Type B pancreatic cell (in vitro differentiated cells): Measurements from ENCODE around the gene ZDBF2. TPM values are rescaled to one million over a fixed set of nuclear protein-coding genes. Genes with fewer than 3 reads are reported as not detected.
"Not testable (repeated sequence)": the region's sequence is repeated elsewhere in the genome, so short reads cannot be mapped to it uniquely, and the experiment has no call there.

Source experiments
- DNase-seq: peaks from one replicate; pipeline ENCODE4 v3.0.0; 2021; ENCODE audit warnings: mixed read lengths; ENCODE audit not compliant: unreplicated experiment; ENCODE audit errors: extremely low spot score
- H3K27ac Mint-ChIP-seq: 2 replicates; pipeline ENCODE4 v1.8.0; 2021; ENCODE audit warnings: mild to moderate bottlenecking, mixed read lengths
- H3K27me3 Mint-ChIP-seq: 2 replicates; pipeline ENCODE4 v1.8.0; 2021; ENCODE audit warnings: mixed read lengths
- H3K36me3 Mint-ChIP-seq: 2 replicates; pipeline ENCODE4 v1.8.0; 2021; ENCODE audit warnings: mixed read lengths
- H3K4me1 Mint-ChIP-seq: one replicate; pipeline ENCODE4 v1.8.0; 2021; ENCODE audit warnings: mixed read lengths; ENCODE audit not compliant: unreplicated experiment
- H3K4me3 Mint-ChIP-seq: 2 replicates; pipeline ENCODE4 v1.8.0; 2021; ENCODE audit warnings: mild to moderate bottlenecking, mixed read lengths
- H3K9me3 Mint-ChIP-seq: 2 replicates; pipeline ENCODE4 v1.8.0; 2021; ENCODE audit warnings: mixed read lengths
- total RNA-seq: library from RNA; stranded (reverse); gene quantifications from 2 replicates; pipeline ENCODE4 v1.2.1, GENCODE V29; 2021; ENCODE audit warnings: low replicate concordance
- TF ChIP-seq, protein P1 (sequence below): fragments of 200-600 bp; sonication (generic); conservative IDR thresholded peaks from 2 replicates; pipeline ENCODE4 v1.5.0; 2021; ENCODE audit warnings: antibody characterized with exemption, mild to moderate bottlenecking

The ZDBF2 gene
- total RNA-seq, 1 donor from 2014 or later: 35.1 TPM

DNA sequence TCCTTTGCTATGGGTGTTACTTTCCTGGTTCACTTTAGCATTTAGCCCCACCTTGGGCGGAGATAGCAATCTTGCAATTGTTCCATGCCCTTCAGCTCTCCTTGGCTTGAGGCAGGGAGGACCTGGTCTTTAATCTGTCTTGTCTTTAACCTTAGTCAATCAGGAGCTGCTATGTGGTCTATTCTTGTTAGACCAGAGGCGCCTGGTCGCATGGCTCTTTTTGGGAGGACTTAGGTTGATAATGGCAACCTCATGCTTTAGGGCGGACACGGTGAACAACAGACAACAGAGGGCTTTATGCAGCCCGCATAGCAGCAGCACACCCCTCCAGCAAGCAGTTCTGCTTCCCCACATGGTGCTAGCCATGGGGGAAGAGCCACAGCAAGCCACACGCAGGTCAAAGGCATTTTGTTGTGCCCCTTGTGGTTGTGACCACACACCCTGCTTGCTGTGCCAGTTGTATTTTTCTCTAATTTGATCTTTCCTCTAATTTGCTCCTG, 17.7 kb upstream of the ZDBF2 start:
- no peaks in the 10 kb centered on the region for H3K36me3 Mint-ChIP-seq
- H3K4me1 Mint-ChIP-seq: peaks cover 17% of the 10 kb centered on the region
- no peak overlapping the region for H3K4me3 Mint-ChIP-seq
- H3K27ac Mint-ChIP-seq: no peak overlapping the region
- TF ChIP-seq, protein P1, sequence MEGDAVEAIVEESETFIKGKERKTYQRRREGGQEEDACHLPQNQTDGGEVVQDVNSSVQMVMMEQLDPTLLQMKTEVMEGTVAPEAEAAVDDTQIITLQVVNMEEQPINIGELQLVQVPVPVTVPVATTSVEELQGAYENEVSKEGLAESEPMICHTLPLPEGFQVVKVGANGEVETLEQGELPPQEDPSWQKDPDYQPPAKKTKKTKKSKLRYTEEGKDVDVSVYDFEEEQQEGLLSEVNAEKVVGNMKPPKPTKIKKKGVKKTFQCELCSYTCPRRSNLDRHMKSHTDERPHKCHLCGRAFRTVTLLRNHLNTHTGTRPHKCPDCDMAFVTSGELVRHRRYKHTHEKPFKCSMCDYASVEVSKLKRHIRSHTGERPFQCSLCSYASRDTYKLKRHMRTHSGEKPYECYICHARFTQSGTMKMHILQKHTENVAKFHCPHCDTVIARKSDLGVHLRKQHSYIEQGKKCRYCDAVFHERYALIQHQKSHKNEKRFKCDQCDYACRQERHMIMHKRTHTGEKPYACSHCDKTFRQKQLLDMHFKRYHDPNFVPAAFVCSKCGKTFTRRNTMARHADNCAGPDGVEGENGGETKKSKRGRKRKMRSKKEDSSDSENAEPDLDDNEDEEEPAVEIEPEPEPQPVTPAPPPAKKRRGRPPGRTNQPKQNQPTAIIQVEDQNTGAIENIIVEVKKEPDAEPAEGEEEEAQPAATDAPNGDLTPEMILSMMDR: no peak
- peaks cover 5% of the 10 kb centered on the region for H3K27me3 Mint-ChIP-seq
- DNase-seq: no peak
- no peaks in the 10 kb centered on the region for H3K9me3 Mint-ChIP-seq

DNA sequence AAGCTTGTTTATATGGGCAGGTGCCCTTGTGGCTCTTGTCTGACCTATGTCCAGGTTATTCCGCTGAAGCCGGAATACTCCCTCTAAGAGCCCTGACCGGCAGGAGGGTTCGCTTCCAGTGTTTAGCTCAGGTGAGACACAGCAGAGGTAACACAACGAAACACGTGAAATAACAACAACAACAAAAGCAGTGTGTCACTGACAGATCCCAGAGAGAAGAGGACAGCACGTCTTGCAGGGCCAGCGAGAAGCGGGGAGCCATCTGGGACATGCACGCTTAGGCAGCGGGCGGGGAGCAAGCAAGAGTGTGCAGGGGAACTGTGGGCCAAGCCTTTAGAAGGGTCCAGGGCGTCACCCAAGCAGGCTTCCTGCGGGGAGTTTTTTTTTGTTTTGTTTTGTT, 17.1 kb upstream of the ZDBF2 start:
- TF ChIP-seq, protein P1: no peak
- DNase-seq: no peak
- H3K4me3 Mint-ChIP-seq: no peak overlapping the region
- H3K27ac Mint-ChIP-seq: no peak overlapping the region
- H3K9me3 Mint-ChIP-seq: no peaks in the 10 kb centered on the region
- H3K36me3 Mint-ChIP-seq: no peaks in the 10 kb centered on the region
- peaks cover 5% of the 10 kb centered on the region for H3K27me3 Mint-ChIP-seq
- peaks cover 17% of the 10 kb centered on the region for H3K4me1 Mint-ChIP-seq

DNA sequence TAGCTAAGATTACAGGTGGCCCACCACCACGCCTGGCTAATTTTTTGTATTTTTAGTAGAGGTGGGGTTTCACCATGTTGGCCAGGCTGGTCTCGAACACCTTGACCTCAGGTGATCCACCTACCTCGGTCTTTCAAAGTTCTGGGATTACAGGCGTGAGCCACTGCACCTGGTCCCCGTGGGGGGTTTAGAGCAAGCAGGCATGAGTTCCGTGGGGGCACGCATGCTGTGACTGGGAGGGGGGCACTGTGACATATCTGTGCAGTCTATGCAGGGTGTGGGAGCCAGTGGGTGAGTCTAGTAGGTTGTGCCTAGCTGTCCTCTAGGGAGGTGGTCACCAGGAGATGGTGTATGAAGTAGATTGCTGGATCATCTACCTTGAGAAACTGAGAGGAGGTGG, 16.6 kb upstream of the ZDBF2 start:
- peaks cover 17% of the 10 kb centered on the region for H3K4me1 Mint-ChIP-seq
- H3K27ac Mint-ChIP-seq: no peak overlapping the region
- H3K4me3 Mint-ChIP-seq: no peak overlapping the region
- TF ChIP-seq, protein P1: no peak
- DNase-seq: no peak
- no peaks in the 10 kb centered on the region for H3K9me3 Mint-ChIP-seq
- H3K27me3 Mint-ChIP-seq: peaks cover 7% of the 10 kb centered on the region
- no peaks in the 10 kb centered on the region for H3K36me3 Mint-ChIP-seq

GRCh38 chr2:206258615-206259014, 15.8 kb upstream of the ZDBF2 start:
- not testable (repeated sequence) for DNase-seq, H3K27ac Mint-ChIP-seq, H3K9me3 Mint-ChIP-seq, H3K4me3 Mint-ChIP-seq, H3K36me3 Mint-ChIP-seq
- Mint-ChIP-seq H3K27me3 (peaks cover 13% of the 10 kb centered on the region), H3K4me1 (peaks cover 17% of the 10 kb centered on the region)

- Mint-ChIP-seq H3K4me1 (peaks cover 17% of the 10 kb centered on the region), H3K27me3 (peaks cover 17% of the 10 kb centered on the region), H3K36me3 (no peaks in the 10 kb centered on the region), H3K27ac (no peak overlapping the region), H3K4me3 (no peak overlapping the region), H3K9me3 (no peaks in the 10 kb centered on the region)
- TF ChIP-seq, protein P1: no peak
- DNase-seq: no peak
Measured at GRCh38 chr2:206259376-206260187, 14.9 kb upstream of the ZDBF2 start.

- no peaks in the 10 kb centered on the region for H3K9me3 Mint-ChIP-seq
- H3K36me3 Mint-ChIP-seq: no peaks in the 10 kb centered on the region
- TF ChIP-seq, protein P1: peak; percentile 70
- H3K4me3 Mint-ChIP-seq: no peak overlapping the region
- H3K4me1 Mint-ChIP-seq: peaks cover 17% of the 10 kb centered on the region
- peaks cover 20% of the 10 kb centered on the region for H3K27me3 Mint-ChIP-seq
- DNase-seq: no peak
- no peak overlapping the region for H3K27ac Mint-ChIP-seq
Measured at GRCh38 chr2:206260188-206261012, 14.1 kb upstream of the ZDBF2 start.
